K562 treated with DMSO at 1 percent for 4 hours (cell line): ENCODE measurements around the gene ANKLE2. TPM values are rescaled to one million over a fixed set of nuclear protein-coding genes. Genes with fewer than 3 reads are reported as not detected.

Experiments
- total RNA-seq: library from RNA; unstranded; fragments of 300-600 nt; gene quantifications from 2 replicates; pipeline ENCODE4 v1.2.3, GENCODE V29; 2022; ENCODE audit not compliant: insufficient read depth

The ANKLE2 gene
- total RNA-seq: 21.9 and 32.2 TPM in 2 replicates

GRCh38 chr12:132761032-132761920 lies at the start of gene ANKLE2:
Gene ANKLE2, minus strand, starts transcription at chr12:132761832. Its CDS starts 34 bp downstream, at chr12:132761798.

DNA sequence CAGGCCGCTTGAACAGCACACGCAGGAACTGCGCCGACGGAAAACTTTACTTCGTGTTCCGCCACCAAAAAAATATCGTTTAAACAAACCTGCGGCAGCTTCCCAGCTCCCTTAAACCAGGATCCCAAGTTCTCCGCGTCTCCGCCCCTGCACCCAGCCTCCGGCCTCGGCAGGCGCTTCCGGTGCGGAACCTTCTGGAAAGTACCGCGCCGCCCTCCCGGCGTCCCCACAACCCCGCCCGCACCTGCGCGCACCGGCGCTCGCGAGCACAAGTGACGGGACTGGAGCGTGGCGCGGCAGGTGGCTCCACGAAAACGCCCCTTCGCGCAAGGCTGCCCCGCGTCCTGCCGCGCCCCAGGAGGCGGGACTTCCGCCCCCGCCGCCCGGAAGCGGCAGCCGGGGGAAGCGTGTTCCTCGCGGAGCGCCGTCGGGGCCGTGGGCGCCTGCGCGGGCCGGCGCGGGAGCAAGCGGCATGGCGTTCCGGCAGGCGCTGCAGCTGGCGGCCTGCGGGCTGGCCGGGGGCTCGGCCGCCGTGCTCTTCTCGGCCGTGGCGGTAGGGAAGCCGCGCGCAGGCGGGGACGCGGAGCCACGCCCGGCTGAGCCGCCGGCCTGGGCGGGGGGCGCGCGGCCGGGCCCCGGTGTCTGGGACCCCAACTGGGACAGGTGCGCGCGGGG lies 51.1 kb downstream of the ANKLE2 start, which contains the start of gene PGAM5:
PGAM5 (plus strand) TSS at position 438 of the 675 bp plus-strand sequence; CDS start at position 473, 35 bp downstream.

DNA sequence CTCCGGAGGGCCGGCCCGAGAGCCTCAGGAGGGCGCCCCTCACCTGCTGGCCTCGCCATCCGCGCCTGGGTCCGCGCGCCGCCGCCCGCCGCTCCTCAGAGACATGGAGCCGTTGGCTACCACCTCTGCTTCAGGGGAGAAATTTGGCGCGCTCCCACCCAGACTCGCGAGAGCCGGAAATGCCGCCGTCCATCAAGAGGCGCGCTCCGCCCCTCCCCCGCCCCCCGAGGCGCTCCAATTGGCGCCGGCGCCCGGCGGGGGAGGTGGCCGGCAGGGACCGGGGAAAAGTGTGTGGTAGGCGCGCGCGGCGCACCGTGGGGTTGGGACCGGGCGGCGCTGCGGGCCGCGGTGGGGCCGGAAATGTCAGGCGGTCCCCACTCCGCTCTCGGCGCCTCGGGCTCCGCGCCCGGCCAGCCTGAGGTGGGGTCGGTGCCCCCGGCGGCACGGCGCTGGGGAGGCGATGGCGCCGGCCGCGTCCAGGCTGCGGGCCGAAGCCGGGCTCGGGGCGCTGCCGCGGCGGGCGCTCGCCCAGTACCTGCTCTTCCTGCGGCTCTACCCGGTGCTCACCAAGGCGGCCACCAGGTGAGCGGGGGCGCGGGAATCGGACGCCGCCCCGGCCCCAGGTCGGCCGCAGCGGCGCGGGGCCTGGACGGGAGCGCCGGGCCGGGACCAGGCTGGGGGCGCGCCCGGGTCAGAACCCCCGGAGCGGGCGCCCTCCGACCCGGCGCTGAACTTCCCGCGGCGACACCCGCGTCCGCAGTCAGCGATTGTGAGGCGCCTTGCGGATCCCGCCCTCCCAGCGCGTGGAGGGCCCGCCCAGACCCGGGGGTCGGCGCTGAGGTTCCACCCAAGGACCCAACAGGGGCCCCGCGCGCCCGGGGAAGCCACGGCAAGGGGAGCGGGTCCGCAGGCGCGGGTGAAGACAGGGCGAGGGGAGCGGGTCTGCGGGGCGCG lies 74.1 kb downstream of the ANKLE2 start, which contains the start of the genes POLE and PXMP2:
POLE (minus strand) TSS at position 132 of the 954 bp plus-strand sequence; CDS start at position 105, 27 bp downstream.
PXMP2 (plus strand) TSS at position 377 of the 954 bp plus-strand sequence; CDS start at position 461, 84 bp downstream.

Other genes starting within 250 kb of the ANKLE2 start
- gene LRCOL1, start 151.2 kb downstream of the ANKLE2 start, total RNA-seq: not detected in 2 replicates
- 0.70 TPM in 1 of 2 replicates, not detected in the other for gene P2RX2, start 143.1 kb downstream of the ANKLE2 start, total RNA-seq
- 41.1 and 63.6 TPM in 2 replicates for gene POLE, start 74.5 kb downstream of the ANKLE2 start, total RNA-seq
- gene PXMP2, start 74.2 kb downstream of the ANKLE2 start, total RNA-seq: 54.8 and 69.1 TPM in 2 replicates
- gene PGAM5, start 51.0 kb downstream of the ANKLE2 start, total RNA-seq: 26.6 and 28.7 TPM in 2 replicates
- 26.1 and 36.3 TPM in 2 replicates for gene GOLGA3, start 67.0 kb upstream of the ANKLE2 start, total RNA-seq
- gene CHFR, start 125.8 kb upstream of the ANKLE2 start, total RNA-seq: 20.2 and 25.5 TPM in 2 replicates
- gene ZNF605, start 194.5 kb upstream of the ANKLE2 start, total RNA-seq: 0.52 and 2.4 TPM in 2 replicates
- 5.3 and 5.4 TPM in 2 replicates for gene ZNF26, start 224.5 kb upstream of the ANKLE2 start, total RNA-seq